IPS-NIHi7 (cell line): ENCODE data around the gene PCGF2.
"Not testable (repeated sequence)": the region's sequence is repeated elsewhere in the genome, so short reads cannot be mapped to it uniquely, and the experiment has no call there.

Experiments used
- DNase-seq: peaks from one replicate; pipeline ENCODE4 v3.0.0; 2012; ENCODE audit warnings: mixed read lengths; ENCODE audit errors: extremely low spot score

The PCGF2 gene

DNA sequence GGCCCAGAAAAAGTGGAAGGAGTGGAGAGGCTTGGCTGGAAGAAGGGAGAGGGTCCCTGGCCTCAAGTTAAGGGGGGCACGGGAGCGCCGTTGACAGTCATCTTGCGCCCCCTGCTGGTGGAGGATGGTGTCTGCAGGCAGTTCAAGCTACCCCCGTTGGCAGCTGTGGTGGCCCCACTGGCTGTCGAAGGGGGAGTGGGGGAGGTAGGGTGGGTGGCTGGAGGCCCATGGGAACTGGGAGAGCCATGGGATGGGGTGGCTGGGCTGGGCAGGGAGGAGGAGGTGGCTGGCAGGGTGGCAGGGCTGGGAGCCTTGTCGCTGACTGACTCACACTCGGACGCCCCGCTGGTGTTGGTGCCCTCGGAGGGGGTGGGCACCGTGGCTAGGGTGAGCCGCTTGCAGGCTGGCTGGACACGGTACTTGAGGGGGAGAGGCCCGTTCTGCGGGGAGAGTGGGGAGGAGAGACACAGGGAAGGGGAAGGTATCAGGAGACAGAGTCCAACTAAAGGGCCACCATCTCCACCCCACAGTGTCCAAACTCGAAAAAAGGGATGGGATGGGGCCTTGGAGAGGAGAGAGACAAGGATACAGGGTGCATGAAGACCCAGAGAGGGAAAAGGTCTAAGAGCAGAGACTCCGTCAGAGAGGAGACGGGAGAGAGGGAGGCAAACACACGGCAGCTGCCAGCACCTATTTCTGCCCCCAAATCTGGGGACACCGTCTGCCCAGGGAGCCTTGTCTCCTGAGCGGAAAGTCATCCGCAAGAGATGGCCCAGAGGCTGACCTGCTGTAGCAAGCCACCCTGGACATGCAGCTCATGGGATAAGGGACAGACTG, 12.8 kb downstream of the PCGF2 start:
- peak; percentile 90 for DNase-seq

DNA sequence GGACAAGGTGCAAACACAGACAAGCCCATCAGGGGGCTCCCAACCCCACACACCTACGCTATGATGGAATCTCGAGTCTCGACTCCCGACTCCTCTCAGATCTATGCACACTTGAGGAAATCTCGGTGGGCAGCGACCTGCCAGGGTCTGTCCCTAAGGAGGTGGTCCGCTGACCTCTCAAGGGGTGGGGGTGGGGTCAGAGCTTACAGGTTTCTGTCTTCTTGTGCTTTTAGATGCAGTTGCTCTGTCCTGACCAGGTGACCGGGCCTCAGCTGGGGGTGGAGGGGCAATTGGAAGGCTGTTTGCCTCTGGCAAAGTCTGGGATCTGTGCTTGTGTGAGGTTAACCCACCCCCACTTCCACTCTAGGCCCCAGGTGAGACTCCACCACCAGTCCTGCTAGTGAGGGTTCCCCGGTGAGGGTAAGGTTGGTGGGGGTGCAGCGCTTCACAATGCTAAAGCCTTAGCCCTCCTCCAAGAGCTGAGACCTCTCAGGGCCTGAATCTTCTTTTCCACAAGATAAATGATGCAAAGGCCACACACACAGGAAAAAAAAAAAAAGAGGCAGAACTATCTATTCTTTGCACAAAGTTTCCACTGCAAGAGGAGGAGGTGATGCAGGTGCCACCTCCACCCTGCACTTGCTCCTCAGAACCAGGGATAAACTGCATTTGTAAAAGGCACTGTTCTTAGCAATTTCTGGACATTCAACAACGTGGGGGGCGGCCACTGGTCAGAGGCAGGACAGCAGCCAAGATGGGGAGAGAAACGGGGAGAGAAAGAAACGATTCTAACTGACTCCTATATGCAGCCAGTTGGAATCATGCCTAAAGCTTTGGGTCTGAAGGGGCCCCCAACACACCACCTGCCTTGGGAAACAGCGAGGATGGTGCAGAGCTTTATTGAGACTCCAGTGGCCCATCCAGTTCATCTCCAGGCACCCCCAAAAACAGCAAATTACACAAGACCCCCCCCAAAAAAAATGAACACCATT, 13.9 kb downstream of the PCGF2 start:
- DNase-seq: no peak

- no peak for DNase-seq
These were observed 14.7 kb downstream of the PCGF2 start for GRCh38 chr17:38733282-38733981.

DNA sequence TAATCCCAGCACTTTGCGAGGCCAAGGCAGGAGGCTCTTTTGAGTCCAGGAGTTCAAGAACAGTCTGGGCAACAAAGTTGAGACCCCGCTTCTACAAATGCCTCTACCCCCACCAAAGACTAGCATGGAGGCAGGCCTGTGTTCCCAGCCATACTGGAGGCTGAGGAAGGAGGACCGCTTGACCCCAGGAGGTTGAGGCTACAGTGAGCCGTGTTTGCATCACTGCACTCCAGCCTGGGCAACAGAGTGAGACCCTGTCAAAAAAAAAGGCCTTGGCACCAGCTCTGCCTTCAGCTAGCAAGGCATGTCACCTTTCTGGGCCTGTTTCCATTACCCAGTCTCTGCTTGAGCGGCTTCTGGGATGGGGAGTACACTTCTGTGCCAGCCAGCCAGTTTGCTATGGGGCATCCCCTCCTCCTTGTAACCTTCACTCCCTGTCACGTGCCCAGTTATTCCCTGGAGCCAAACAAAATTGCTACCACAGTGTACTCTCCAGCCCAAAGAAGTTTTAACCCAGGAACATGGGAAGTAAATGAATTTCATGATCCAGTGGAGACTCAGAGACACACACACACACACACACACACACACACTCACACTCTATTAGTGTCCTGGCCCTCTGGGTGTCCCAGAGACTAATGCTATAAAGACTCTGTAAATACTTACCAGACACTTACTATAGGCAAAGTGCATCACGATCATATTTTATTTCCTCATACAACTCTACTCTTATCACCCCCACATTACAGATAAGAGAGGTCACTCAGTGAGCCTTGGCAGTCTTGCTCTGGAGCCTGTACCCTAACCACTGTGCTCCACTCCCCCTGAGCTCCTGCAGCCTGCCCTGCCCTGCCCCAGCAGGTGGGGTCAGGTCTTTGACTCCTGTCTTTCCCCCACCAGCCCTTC, 15.5 kb downstream of the PCGF2 start:
- DNase-seq: no peak

- DNase-seq: no peak
These were observed 16.4 kb downstream of the PCGF2 start for GRCh38 chr17:38731526-38732294.

GRCh38 chr17:38730526-38731379, 17.4 kb downstream of the PCGF2 start:
- no peak for DNase-seq

DNA sequence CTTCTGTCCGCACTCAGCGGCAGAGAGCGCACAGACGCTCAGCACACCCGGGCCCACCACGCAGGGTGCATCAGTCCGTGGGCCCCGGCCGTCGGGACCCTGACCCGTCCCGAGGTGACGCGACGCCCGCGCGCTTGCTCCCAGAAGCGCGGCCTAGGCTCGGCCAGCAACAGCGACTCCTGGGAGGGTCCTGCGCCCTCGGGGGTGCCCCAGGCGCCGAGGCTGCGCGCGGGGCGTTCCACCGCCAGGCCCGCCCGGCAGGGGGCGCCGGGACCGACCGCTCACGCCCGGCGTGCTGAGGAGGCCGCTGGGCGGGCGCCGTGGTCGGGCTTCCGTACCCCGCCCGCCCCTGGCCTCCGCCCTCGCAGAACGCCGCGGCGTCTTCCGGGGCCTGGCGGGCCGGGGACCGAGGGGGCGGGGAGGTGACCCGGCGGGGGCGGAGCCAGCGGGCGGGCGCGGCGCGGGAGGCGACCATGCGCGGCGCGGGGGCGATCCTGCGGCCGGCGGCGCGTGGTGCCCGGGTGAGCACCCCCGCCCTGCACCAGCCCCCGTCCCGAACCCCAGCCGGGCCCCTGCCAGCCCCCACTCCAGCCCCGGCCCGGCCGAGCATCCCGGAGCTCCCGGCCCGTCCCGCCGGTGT, 18.1 kb downstream of the PCGF2 start, which contains the start of gene CISD3:
Gene CISD3 (plus strand): TSS at position 456 of the 640 bp plus-strand sequence. CDS start 18 bp downstream, at position 474.
- peak; percentile 87 for DNase-seq

- no peak for DNase-seq
These were observed 18.7 kb downstream of the PCGF2 start for GRCh38 chr17:38729368-38729885.

- DNase-seq: no peak
These were observed 19.8 kb downstream of the PCGF2 start for GRCh38 chr17:38728290-38728831.

DNA sequence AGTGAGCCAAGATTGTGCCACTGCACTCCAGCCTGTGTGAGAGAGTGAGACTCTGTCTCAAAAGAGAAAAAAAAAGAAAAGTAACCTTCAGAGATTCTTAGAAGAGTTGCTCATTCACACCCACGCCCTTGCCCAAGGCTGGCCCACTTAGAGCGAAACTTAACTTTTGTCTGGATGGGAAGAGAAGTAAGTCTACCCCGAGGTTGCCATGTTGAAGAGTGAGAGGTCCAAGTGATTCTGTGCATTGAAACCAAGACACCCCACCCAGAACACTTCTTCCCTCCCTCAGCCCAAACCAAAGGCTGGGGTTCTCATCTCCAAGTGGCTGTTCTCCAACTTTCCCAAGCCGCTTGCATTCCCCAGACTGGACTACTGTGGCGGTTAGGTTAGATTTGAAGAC, 20.4 kb downstream of the PCGF2 start:
- DNase-seq: no peak

- not testable (repeated sequence) for DNase-seq
These were observed 22.0 kb downstream of the PCGF2 start for GRCh38 chr17:38726145-38726544.

GRCh38 chr17:38725066-38725465, 23.1 kb downstream of the PCGF2 start:
- no peak for DNase-seq

GRCh38 chr17:38724337-38724988, 23.7 kb downstream of the PCGF2 start:
- DNase-seq: no peak

DNA sequence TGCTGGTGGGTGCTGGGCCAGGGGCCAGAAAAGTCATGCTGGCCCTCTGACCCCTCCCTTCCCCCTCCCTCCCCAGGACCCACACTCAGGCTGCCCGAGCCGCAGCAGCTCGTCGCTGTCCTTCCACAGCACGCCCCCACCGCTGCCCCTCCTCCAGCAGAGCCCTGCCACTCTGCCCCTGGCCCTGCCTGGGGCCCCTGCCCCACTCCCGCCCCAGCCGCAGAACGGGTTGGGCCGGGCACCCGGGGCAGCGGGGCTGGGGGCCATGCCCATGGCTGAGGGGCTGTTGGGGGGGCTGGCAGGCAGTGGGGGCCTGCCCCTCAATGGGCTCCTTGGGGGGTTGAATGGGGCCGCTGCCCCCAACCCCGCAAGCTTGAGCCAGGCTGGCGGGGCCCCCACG, 26.3 kb downstream of the PCGF2 start:
- DNase-seq: no peak

DNA sequence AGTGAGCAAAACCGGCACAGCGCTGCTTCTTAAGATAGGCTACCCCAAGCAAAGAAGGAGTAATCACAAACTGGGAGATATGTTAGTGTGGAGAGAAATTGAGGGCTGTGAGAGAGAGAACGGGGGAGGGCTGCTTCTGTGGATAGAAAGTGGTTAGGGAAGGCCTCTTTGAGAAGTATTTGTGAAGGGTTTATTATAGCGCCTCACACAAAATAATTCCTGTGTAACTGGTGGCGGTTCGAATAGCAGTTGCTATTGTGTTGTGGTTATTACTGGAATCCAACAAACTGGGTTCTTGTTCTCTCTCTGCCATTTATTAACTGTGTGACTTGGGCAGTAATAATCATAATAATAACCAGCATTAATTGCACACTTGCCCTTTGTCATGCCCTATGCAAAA, 27.2 kb downstream of the PCGF2 start:
- DNase-seq: no peak

- peak; percentile 84 for DNase-seq
These were observed 28.0 kb downstream of the PCGF2 start for GRCh38 chr17:38719943-38720641.
